Measurements from ENCODE around the gene PLXNA2. TPM values are rescaled to one million over a fixed set of nuclear protein-coding genes. Genes with fewer than 3 reads are reported as not detected.

PLXNA2 gene
- total and polyA plus RNA-seq, 2 donors (not counting 3 experiments of a cell fraction or from before 2014, with no cell fraction given) = 42.6 to 229 TPM

- H3K27me3 ChIP-seq (ENCODE audit: control insufficient read depth in 2 of 2, insufficient read depth in 2 of 2, low read length in 2 of 2) = no peaks in the 10 kb centered on the region
- FAIRE-seq (no peak), DNase-seq (ENCODE audit: low read depth, low spot score) (no peak)
- TF ChIP-seq MAX (IDR thresholded peaks at IDR 0.05; ENCODE audit: insufficient read depth, insufficient read length) (no peak), JUN (IDR thresholded peaks at IDR 0.05; ENCODE audit: borderline replicate concordance, insufficient read depth, insufficient read length, low read depth) (no peak), EZH2 (IDR thresholded peaks at IDR 0.05; ENCODE audit: borderline replicate concordance, low read depth, low read length, severe bottlenecking) (no peak), POLR2A (IDR thresholded peaks at IDR 0.05; ENCODE audit: low read depth, low read length) (no peak), GATA2 (IDR thresholded peaks at IDR 0.05; ENCODE audit: insufficient read depth, insufficient read length, low read depth, low read length) (no peak), MYC (IDR thresholded peaks at IDR 0.05; ENCODE audit: low read depth, low read length) (no peak), FOS (IDR thresholded peaks at IDR 0.05; ENCODE audit: borderline replicate concordance, insufficient read depth, low read length) (no peak), CTCF (IDR thresholded peaks at IDR 0.05; ENCODE audit: extremely low read depth in 1 of 2, insufficient read depth in 1 of 2, low read depth in 1 of 2, low read length in 2 of 2) (no peak), POLR2AphosphoS5 (IDR thresholded peaks at IDR 0.05; ENCODE audit: insufficient read depth, low read depth, low read length) (no peak)
- dilution Hi-C loops (cut with MboI; ENCODE audit: extremely low pct_ligation_motif_present, low sequenced_read_pairs) = loop anchor here (25.0 kb wide), 1 partner anchor 106 kb away; no protein-coding TSS in a partner anchor
- peak overlapping the region; percentile 91 to 96 (median 92) for H3K4me3 ChIP-seq (replicated peaks in 1 of 3; ENCODE audit: insufficient read depth in 1 of 3, low read depth in 1 of 3, low read length in 3 of 3)
- peaks cover 65% of the 10 kb centered on the region for H3K79me2 ChIP-seq (ENCODE audit: control insufficient read depth, insufficient read depth, low read length)
- peaks cover 0 to 3% of the 10 kb centered on the region in 2 experiments for H3K36me3 ChIP-seq (ENCODE audit: control insufficient read depth in 2 of 2, extremely low read depth in 1 of 2, insufficient read depth in 2 of 2, low read length in 2 of 2)
- no peak overlapping the region for H2AFZ ChIP-seq (ENCODE audit: low read depth, low read length)
- H3K4me1 ChIP-seq (ENCODE audit: control insufficient read depth, extremely low read depth, insufficient read depth, low read length) = peaks cover 44% of the 10 kb centered on the region
- ChIA-PET CTCF (interaction anchor here (0.7 to 15.2 kb wide), 10 partner anchors 11 to 245 kb away, joined by 3 to 714 read pairs (median 8); no protein-coding TSS in a partner anchor), POLR2A (no interaction called here)
- intact Hi-C loops (cut with micrococcal nuclease) = loop anchor here (5.0 to 10.0 kb wide), 4 partner anchors 211 to 962 kb away; no protein-coding TSS in a partner anchor
- peak overlapping the region; percentile 97 for H3K9ac ChIP-seq (replicated peaks; ENCODE audit: extremely low read depth, insufficient read depth, low read length)
- H3K9me1 ChIP-seq (replicated peaks; ENCODE audit: control insufficient read depth, extremely low read depth, insufficient read depth, low read length) = no peaks in the 10 kb centered on the region
- H3K4me2 ChIP-seq (ENCODE audit: insufficient read depth, low read length) = peak overlapping the region; percentile 90
- H3K9me3 ChIP-seq (replicated peaks; ENCODE audit: control insufficient read depth, insufficient read depth, low read length) = no peaks in the 10 kb centered on the region
- no TSS peak for BruUV-seq (replicated peaks)
- H4K20me1 ChIP-seq (replicated peaks; ENCODE audit: control insufficient read depth, extremely low read depth, insufficient read depth, low read length) = no peaks in the 10 kb centered on the region
- peak overlapping the region; percentile 74 for H3K27ac ChIP-seq (ENCODE audit: insufficient read depth, low read depth, low read length)
Measured at GRCh38 chr1:208242941-208243526, 1.1 kb downstream of the PLXNA2 start.
